ENCODE results near the gene PRRG1. TPM values are rescaled to one million over a fixed set of nuclear protein-coding genes. Genes with fewer than 3 reads are reported as not detected.
"Not testable (repeated sequence)": the region's sequence is repeated elsewhere in the genome, so short reads cannot be mapped to it uniquely, and the experiment has no call there.

The PRRG1 gene
- total RNA-seq, 2 donors from 2014 or later, result not detected

DNA sequence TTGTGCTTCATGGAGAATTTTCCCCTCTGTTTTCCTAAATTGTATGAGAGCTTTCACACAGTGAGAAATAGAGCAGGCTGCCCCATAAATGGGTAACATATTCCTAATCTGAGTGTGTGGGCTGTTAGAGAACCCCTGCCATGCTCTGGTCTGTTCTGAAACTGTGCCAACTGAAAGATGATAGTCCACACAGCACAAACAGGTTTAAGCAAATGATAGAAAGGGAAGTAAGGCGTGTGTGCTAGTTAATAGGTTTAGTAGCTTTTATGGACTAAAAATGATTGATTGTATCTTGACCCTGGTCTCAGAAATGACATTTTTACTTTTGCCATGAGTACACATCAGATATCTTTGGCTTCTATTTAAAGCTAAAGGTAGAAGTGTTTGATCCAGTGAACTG lies 106.2 kb downstream of the PRRG1 start:
- H3K27ac Mint-ChIP-seq, result no peak overlapping the region
- peaks cover 2% of the 10 kb centered on the region for H3K4me1 Mint-ChIP-seq
- no peak overlapping the region for H3K4me3 Mint-ChIP-seq
- H3K9me3 ChIP-seq (ENCODE audit: control insufficient read depth, low read length, poor library complexity, severe bottlenecking), result no peaks in the 10 kb centered on the region
- H3K27me3 Mint-ChIP-seq, result peaks cover 2% of the 10 kb centered on the region
- no peak for ATAC-seq
- DNase-seq, result no peak
- peaks cover under 1% of the 10 kb centered on the region for H3K36me3 Mint-ChIP-seq (ENCODE audit: low read depth)

DNA sequence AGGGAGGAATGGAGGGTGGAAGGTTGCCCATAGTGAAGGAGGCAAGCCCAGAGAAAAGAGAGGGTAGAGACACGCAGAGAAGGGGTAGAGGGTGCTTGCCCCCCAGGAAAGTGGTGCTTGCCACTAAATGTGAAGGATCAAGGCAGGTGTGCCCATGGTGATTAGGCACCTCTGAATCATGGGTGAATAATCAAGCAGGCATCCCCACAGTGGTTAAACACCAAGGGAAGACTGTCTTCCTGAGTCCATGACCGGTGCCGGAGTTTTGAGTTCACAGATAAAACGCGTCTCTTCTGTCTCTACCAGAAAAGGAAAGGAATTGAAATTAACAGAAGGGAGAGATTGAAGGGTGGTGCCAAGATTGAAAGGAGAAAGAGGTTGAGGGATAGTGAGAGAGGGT lies 111.1 kb downstream of the PRRG1 start:
- not testable (repeated sequence) for H3K36me3 Mint-ChIP-seq (ENCODE audit: low read depth); DNase-seq; H3K9me3 ChIP-seq (ENCODE audit: control insufficient read depth, low read length, poor library complexity, severe bottlenecking); H3K27ac Mint-ChIP-seq; H3K4me1 Mint-ChIP-seq; H3K27me3 Mint-ChIP-seq; H3K4me3 Mint-ChIP-seq; ATAC-seq

GRCh38 chrX:37462346-37462745 lies 113.2 kb downstream of the PRRG1 start:
- H3K4me3 Mint-ChIP-seq, result no peak overlapping the region
- ATAC-seq, result no peak

DNA sequence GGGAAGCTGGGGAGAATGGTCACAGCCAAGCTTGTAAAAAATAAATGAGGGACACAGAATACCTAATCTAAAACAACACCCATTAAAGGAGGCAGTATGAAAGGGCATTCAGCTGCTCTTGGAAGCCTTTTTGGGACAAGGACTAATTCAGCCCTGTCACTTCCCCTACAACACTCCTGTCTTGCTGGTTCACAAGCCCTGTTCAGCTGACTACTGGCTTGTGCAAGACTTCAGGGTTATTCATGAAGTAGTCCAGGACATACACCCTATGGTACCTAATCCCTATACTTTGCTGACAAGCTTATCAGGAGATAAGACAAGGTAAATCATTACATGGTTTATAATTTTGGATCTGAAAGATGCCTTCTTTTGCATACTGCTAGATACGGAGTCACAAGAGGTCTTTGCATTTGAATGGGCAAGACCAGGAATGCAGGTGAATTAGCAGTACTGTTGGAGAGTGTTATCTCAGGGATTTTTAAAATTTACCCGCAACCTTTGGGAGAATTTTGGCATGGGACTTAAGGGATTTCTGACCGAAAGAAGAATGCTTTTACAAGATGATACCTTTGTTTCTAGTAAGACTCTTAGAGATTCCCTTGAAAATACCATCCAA lies 119.1 kb downstream of the PRRG1 start:
- no peaks in the 10 kb centered on the region for H3K9me3 ChIP-seq (ENCODE audit: control insufficient read depth, low read length, poor library complexity, severe bottlenecking)
- Mint-ChIP-seq H3K27me3 (no peaks in the 10 kb centered on the region), H3K27ac (no peak overlapping the region), H3K4me3 (no peak overlapping the region), H3K4me1 (no peaks in the 10 kb centered on the region), H3K36me3 (ENCODE audit: low read depth) (no peaks in the 10 kb centered on the region)
- no peak for DNase-seq
- ATAC-seq, result no peak

More at GRCh38 chrX:37462346-37462745, 113.2 kb downstream of the PRRG1 start:
- DNase-seq, result no peak
- Mint-ChIP-seq H3K4me1 (no peaks in the 10 kb centered on the region), H3K27me3 (peaks cover 6% of the 10 kb centered on the region), H3K27ac (no peak overlapping the region), H3K36me3 (ENCODE audit: low read depth) (peaks cover 2% of the 10 kb centered on the region)
- H3K9me3 ChIP-seq (ENCODE audit: control insufficient read depth, low read length, poor library complexity, severe bottlenecking), result no peaks in the 10 kb centered on the region

DNA sequence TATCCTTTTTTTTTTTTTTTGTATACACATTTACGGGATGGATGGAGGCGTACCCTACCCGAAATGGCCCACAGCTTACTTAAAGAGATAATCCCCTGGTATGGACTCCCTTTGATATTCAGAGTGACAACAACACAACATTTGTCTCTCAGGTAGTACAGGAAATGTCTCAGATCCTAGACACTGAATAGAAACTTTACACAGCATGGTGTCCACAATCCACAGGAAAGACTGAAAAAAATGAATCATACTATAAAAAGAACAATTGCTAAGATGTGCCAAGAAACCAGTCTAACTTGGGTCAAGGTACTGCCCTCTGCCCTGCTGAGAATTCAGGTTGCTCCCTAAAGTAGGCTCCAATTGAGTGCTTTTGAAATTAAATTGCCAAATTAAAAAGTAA lies 121.5 kb downstream of the PRRG1 start:
- Mint-ChIP-seq H3K4me1 (no peaks in the 10 kb centered on the region), H3K4me3 (no peak overlapping the region), H3K27me3 (no peaks in the 10 kb centered on the region), H3K27ac (no peak overlapping the region), H3K36me3 (ENCODE audit: low read depth) (no peaks in the 10 kb centered on the region)
- H3K9me3 ChIP-seq (ENCODE audit: control insufficient read depth, low read length, poor library complexity, severe bottlenecking), result no peaks in the 10 kb centered on the region
- ATAC-seq, result no peak
- DNase-seq, result no peak

GRCh38 chrX:37472836-37473235 lies 123.7 kb downstream of the PRRG1 start:
- Mint-ChIP-seq H3K4me3 (no peak overlapping the region), H3K27me3 (no peaks in the 10 kb centered on the region), H3K36me3 (ENCODE audit: low read depth) (no peaks in the 10 kb centered on the region), H3K27ac (no peak overlapping the region), H3K4me1 (no peaks in the 10 kb centered on the region)
- no peaks in the 10 kb centered on the region for H3K9me3 ChIP-seq (ENCODE audit: control insufficient read depth, low read length, poor library complexity, severe bottlenecking)
- DNase-seq (no peak), ATAC-seq (no peak)

DNA sequence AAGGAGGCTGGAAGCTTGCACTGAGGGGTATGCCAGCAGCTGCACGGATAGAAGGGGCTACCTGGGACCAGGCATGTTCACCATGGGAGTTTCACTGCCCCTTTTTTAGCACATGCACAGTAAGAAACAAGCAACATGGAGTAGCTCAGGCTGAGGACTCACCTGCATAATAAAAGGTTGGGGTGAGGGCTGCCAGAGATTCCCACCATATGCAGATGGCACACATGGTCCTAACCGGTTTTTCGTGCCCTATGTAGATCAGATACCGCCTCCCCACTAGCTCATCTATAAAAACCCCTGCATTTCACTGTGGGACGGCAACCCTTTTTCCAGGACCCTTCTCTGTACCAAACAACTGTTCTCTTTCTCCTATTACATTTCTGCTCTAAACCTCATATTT lies 125.3 kb downstream of the PRRG1 start:
- H3K4me1 Mint-ChIP-seq, result no peaks in the 10 kb centered on the region
- H3K9me3 ChIP-seq (ENCODE audit: control insufficient read depth, low read length, poor library complexity, severe bottlenecking), result no peaks in the 10 kb centered on the region
- ATAC-seq (no peak), DNase-seq (no peak)
- H3K27ac Mint-ChIP-seq, result no peak overlapping the region
- no peaks in the 10 kb centered on the region for H3K27me3 Mint-ChIP-seq
- H3K36me3 Mint-ChIP-seq (ENCODE audit: low read depth), result no peaks in the 10 kb centered on the region
- no peak overlapping the region for H3K4me3 Mint-ChIP-seq

DNA sequence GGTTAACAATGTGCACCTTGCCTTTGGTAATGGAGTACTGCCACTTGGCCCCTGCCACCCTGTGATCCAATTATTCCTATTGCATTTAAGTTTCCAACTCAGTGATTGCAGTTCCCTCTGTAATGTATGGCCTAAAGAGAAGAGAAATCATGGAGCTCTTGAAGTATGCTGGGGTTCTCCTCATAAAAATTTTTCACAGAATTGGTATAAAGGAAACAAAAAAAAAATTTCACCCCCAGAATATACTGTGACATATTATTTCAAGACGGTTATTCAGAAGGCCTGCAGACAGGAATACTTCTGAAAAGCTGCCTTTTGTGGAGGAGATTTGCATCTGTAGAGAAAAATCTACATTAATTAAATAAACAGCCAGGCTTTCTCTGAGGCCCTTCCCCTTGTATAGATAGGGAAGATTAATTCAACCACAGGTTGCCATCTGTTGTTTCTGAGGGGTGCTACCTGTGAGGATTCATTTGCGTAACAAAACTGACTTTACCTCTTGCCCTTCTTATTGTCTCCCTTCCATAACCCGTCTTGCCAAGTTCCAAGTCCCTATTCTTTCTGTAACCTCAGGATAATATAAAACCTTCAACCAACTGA lies 127.5 kb downstream of the PRRG1 start:
- no peak for DNase-seq
- no peak for ATAC-seq
- no peaks in the 10 kb centered on the region for H3K4me1 Mint-ChIP-seq
- H3K36me3 Mint-ChIP-seq (ENCODE audit: low read depth), result no peaks in the 10 kb centered on the region
- no peaks in the 10 kb centered on the region for H3K9me3 ChIP-seq (ENCODE audit: control insufficient read depth, low read length, poor library complexity, severe bottlenecking)
- H3K4me3 Mint-ChIP-seq, result no peak overlapping the region
- no peak overlapping the region for H3K27ac Mint-ChIP-seq
- no peaks in the 10 kb centered on the region for H3K27me3 Mint-ChIP-seq

- H3K9me3 ChIP-seq (ENCODE audit: control insufficient read depth, low read length, poor library complexity, severe bottlenecking); H3K27me3 Mint-ChIP-seq; DNase-seq; H3K4me3 Mint-ChIP-seq; ATAC-seq; H3K36me3 Mint-ChIP-seq (ENCODE audit: low read depth); H3K4me1 Mint-ChIP-seq; H3K27ac Mint-ChIP-seq: not testable (repeated sequence)
These were observed 135.2 kb downstream of the PRRG1 start for GRCh38 chrX:37484335-37484734.

GRCh38 chrX:37485429-37485828 lies 136.3 kb downstream of the PRRG1 start:
- no peaks in the 10 kb centered on the region for H3K4me1 Mint-ChIP-seq
- H3K27ac Mint-ChIP-seq, result no peak overlapping the region
- H3K36me3 Mint-ChIP-seq (ENCODE audit: low read depth), result no peaks in the 10 kb centered on the region
- ATAC-seq, result no peak
- no peak for DNase-seq
- no peaks in the 10 kb centered on the region for H3K9me3 ChIP-seq (ENCODE audit: control insufficient read depth, low read length, poor library complexity, severe bottlenecking)
- H3K4me3 Mint-ChIP-seq, result no peak overlapping the region
- peaks cover 8% of the 10 kb centered on the region for H3K27me3 Mint-ChIP-seq

DNA sequence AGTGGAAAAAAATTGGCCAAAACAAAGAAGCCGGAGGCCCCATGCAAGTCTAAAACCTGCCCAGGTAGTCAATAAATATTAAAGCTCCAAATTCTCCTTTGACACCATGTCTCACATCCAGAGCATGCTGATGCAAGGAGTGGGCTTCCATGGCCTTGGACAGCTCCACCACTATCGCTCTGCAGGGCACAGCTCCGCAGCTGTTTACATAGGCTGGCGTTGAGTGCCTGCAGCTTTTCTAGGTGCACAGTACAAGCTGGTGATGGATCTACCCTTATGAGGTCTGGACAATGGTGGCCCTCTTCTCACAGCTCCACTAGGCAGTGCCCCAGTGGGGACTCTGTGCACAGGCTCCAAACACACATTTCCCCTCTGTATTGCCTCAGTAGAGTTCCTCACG lies 138.1 kb downstream of the PRRG1 start:
- DNase-seq (no peak), ATAC-seq (no peak)
- Mint-ChIP-seq H3K4me1 (no peaks in the 10 kb centered on the region), H3K27me3 (peaks cover 8% of the 10 kb centered on the region), H3K27ac (no peak overlapping the region), H3K4me3 (no peak overlapping the region), H3K36me3 (ENCODE audit: low read depth) (no peaks in the 10 kb centered on the region)
- no peaks in the 10 kb centered on the region for H3K9me3 ChIP-seq (ENCODE audit: control insufficient read depth, low read length, poor library complexity, severe bottlenecking)

DNA sequence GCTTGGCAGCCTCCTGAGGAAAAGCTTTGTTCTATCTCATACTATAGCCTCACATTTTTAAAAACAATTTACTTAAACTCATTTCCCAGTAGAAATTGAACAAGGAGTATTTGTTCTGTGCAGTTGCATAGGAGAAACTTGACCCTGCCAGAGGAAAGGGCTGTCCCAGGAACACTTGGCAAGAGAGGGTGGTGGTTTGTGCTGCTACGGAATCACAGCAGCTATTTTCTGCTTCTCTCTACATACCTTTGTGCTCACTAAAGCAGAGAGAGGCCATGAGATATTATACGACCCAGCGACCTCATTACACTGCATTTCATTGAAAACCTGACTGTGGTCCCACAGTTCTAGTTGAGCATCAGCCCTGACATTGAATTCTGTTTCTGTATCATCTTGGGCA lies 139.2 kb downstream of the PRRG1 start:
- ATAC-seq, result no peak
- H3K36me3 Mint-ChIP-seq (ENCODE audit: low read depth), result no peaks in the 10 kb centered on the region
- H3K4me1 Mint-ChIP-seq, result no peaks in the 10 kb centered on the region
- H3K9me3 ChIP-seq (ENCODE audit: control insufficient read depth, low read length, poor library complexity, severe bottlenecking), result no peaks in the 10 kb centered on the region
- H3K4me3 Mint-ChIP-seq, result no peak overlapping the region
- no peaks in the 10 kb centered on the region for H3K27me3 Mint-ChIP-seq
- no peak overlapping the region for H3K27ac Mint-ChIP-seq
- DNase-seq, result no peak

DNA sequence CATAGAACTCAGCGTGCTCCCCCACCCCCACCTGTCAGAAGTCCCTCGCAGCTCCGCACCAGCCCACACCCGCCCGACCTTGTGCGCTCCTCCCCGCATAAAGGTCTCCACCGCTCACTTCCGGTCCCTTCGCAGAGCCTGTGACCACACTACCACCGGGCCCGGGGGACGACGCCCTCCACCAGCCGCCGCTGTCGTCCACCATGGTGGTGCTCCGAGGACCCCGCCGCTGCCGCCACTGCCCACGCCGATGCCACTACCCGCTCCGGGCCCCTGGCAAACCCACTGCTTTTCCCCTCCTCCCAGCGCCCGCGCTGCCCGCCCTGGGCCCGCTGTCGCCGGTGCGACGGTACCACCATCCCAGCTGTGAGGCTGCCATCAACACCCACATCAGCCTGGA lies 142.5 kb downstream of the PRRG1 start:
- no peak for ATAC-seq
- no peaks in the 10 kb centered on the region for H3K27me3 Mint-ChIP-seq
- no peak overlapping the region for H3K4me3 Mint-ChIP-seq
- H3K4me1 Mint-ChIP-seq, result no peaks in the 10 kb centered on the region
- no peaks in the 10 kb centered on the region for H3K36me3 Mint-ChIP-seq (ENCODE audit: low read depth)
- no peak for DNase-seq
- H3K27ac Mint-ChIP-seq, result no peak overlapping the region
- no peaks in the 10 kb centered on the region for H3K9me3 ChIP-seq (ENCODE audit: control insufficient read depth, low read length, poor library complexity, severe bottlenecking)

DNA sequence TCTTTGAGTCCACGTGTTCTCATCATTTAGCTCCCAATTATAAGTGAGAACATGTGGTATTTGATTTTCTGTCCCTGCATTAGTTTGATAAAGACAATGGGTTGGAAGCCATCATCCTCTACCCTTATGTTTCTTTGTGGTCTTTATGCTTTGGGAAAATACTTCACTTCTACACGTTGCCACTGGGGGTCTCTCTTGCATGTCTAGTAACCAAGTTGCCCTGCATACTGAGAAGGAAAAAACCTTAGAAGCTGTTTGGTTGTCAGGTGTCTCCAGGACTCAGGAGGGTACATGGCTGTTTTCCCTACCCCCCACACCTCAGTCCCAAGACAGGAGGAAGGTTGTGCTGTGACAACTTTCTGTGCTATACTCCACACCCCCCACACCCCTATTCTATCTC lies 146.6 kb downstream of the PRRG1 start:
- not testable (repeated sequence) for H3K9me3 ChIP-seq (ENCODE audit: control insufficient read depth, low read length, poor library complexity, severe bottlenecking); H3K36me3 Mint-ChIP-seq (ENCODE audit: low read depth); DNase-seq; H3K4me1 Mint-ChIP-seq; H3K4me3 Mint-ChIP-seq; H3K27ac Mint-ChIP-seq; ATAC-seq; H3K27me3 Mint-ChIP-seq

Measured in T-helper 17 cell (primary cell).